ENCODE data around the gene FTH1. TPM values are rescaled to one million over a fixed set of nuclear protein-coding genes. Genes with fewer than 3 reads are reported as not detected.
A peak's percentile ranks its signal among the peaks of the same experiment; 100 is the strongest.
"Not testable (repeated sequence)": the region's sequence is repeated elsewhere in the genome, so short reads cannot be mapped to it uniquely, and the experiment has no call there.

The FTH1 gene
- total RNA-seq, 4 donors from 2014 or later = 2,288 to 6,007 (median 4,694) TPM

DNA sequence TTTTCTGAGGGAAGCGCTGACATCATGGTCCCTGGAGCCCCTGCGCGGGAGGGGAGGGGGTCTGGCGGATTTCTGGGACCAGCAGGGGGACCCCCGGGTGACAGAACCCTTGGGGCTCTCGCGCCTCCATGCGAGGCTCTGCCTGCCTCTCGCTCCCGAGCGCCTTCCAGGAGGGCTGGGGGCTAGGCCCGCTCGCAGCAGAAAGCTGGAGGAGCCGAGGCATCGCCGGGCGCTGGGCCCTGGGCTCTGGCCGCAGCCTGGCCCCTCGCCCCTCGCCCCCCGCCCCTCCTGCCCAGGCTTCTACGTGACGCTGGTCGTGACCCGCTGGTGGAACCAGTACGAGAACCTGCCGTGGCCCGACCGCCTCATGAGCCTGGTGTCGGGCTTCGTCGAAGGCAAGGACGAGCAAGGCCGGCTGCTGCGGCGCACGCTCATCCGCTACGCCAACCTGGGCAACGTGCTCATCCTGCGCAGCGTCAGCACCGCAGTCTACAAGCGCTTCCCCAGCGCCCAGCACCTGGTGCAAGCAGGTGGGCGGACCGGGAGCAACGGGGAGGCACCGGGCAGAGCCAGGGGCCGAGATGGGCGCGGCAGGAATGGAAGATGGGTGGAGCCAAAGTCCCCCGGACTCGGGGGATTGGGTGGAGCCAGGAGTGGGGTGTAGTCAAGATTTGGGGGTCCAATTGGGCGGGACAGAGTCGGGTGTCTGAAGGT lies 11.9 kb downstream of the FTH1 start:
- Histone ChIP-seq H3K36me3 (no peaks in the 10 kb centered on the region), H3K9me3 (no peaks in the 10 kb centered on the region), H3K4me3 (peak overlapping the region; percentile 18 to 46 (median 30)), H3K27me3 (peaks cover 16% of the 10 kb centered on the region), H3K27ac (peak overlapping the region; percentile 73 to 74 (median 74)), H3K4me1 (peaks cover 0 to 15% (median 12%) of the 10 kb centered on the region in 4 donors)
- in situ Hi-C loops (cut with MboI; ENCODE audit: low pct_ligation_motif_present in 1 of 4, low pct_unique_long_range_greater_than_20kb in 1 of 4, low sequenced_read_pairs in 3 of 4) = loop anchor here in 1 of 4 donors (10.0 kb wide), 1 partner anchor 161 kb away; the partner anchor contains the start of genes FEN1 and TMEM258
- TF ChIP-seq EP300 (IDR thresholded peaks at IDR 0.05; ENCODE audit: low read depth) = no peak
- TF ChIP-seq, protein P1, sequence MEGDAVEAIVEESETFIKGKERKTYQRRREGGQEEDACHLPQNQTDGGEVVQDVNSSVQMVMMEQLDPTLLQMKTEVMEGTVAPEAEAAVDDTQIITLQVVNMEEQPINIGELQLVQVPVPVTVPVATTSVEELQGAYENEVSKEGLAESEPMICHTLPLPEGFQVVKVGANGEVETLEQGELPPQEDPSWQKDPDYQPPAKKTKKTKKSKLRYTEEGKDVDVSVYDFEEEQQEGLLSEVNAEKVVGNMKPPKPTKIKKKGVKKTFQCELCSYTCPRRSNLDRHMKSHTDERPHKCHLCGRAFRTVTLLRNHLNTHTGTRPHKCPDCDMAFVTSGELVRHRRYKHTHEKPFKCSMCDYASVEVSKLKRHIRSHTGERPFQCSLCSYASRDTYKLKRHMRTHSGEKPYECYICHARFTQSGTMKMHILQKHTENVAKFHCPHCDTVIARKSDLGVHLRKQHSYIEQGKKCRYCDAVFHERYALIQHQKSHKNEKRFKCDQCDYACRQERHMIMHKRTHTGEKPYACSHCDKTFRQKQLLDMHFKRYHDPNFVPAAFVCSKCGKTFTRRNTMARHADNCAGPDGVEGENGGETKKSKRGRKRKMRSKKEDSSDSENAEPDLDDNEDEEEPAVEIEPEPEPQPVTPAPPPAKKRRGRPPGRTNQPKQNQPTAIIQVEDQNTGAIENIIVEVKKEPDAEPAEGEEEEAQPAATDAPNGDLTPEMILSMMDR (IDR thresholded peaks at IDR 0.05) = no peak
- no peak for TF ChIP-seq POLR2A (IDR thresholded peaks at IDR 0.05)
- no peak for TF ChIP-seq POLR2AphosphoS5 (IDR thresholded peaks at IDR 0.05)
- intact Hi-C loops (cut with DNase I; ENCODE audit: low total_unique reads) = loop anchor here (1.0 kb wide), 1 partner anchor 40 kb away; no protein-coding TSS in a partner anchor
- peak; percentile 46 for DNase-seq
- WGBS, 2 donors (ENCODE audit: low coverage in 1 of 2) = 14% methylated on average over 35 of the region's 56 CpGs; no CpG with 5 or more reads in 1 of the 2 donors

DNA sequence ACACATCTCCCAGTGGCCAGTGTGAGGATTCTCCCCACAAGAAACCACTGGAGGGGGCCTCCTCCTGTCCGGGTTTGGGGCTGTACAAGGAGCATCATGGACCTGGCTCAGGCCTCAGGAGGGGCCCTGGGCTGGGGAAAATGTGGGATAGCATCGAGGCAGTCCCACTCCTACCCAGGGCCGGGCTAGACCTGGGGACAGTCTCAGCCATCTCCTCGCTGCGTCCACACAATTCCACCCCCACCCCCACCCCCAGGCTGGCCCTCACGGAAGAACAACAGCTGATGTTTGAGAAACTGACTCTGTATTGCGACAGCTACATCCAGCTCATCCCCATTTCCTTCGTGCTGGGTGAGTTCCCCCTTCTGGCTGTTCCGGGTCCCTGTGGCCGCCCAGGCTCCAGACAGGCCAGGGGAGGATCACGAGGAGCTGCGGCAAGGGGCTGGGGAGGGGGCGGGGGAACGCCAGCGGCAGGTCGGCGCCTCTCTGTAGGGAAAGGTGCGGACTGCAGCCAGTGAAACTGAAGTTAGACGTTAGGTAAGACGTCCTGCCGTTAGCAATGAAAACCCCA lies 12.5 kb downstream of the FTH1 start:
- 13% methylated on average over 18 of the region's 21 CpGs; no CpG with 5 or more reads in 1 of the 2 donors for WGBS, 2 donors (ENCODE audit: low coverage in 1 of 2)
- in situ Hi-C loops (cut with MboI; ENCODE audit: low pct_ligation_motif_present in 1 of 4, low pct_unique_long_range_greater_than_20kb in 1 of 4, low sequenced_read_pairs in 3 of 4) = loop anchor here in 1 of 4 donors (10.0 kb wide), 1 partner anchor 160 kb away; the partner anchor contains the start of genes FEN1 and TMEM258
- H3K36me3 ChIP-seq = no peaks in the 10 kb centered on the region
- intact Hi-C loops (cut with DNase I; ENCODE audit: low total_unique reads) = no loop called here
- H3K27me3 ChIP-seq = peaks cover 16% of the 10 kb centered on the region
- no peaks in the 10 kb centered on the region for H3K9me3 ChIP-seq
- peak overlapping the region; percentile 73 to 74 (median 74) for H3K27ac ChIP-seq
- H3K4me1 ChIP-seq = peaks cover 1 to 18% (median 12%) of the 10 kb centered on the region in 4 donors
- H3K4me3 ChIP-seq = peak overlapping the region; percentile 18 to 46 (median 30)
- peak; percentile 49 for DNase-seq
- TF ChIP-seq POLR2AphosphoS5 (IDR thresholded peaks at IDR 0.05) = peak; percentile 15 to 65 (median 62)
- no peak for TF ChIP-seq POLR2A (IDR thresholded peaks at IDR 0.05)

- intact Hi-C loops (cut with DNase I; ENCODE audit: low total_unique reads) = no loop called here
Measured at GRCh38 chr11:61954106-61954850, 13.2 kb downstream of the FTH1 start.

DNA sequence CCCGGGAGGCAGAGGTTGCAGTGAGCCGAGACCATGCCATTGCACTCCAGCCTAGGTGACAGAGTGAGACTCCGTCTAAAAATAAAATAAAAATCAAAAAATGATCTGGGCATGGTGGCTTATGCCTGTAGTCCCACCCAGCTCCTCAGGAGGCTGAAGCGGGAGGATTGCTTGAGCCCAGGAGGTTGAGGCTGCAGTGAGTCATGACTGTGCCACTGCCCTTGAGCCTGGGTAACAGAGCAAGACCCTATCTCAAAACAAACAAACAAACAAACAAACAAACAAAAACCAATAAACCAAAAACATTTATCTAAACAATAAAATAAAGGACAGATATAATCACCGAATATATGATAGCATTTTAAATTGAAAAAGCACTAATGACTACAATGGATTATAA lies 13.8 kb downstream of the FTH1 start:
- intact Hi-C loops (cut with DNase I; ENCODE audit: low total_unique reads) = not testable (repeated sequence)

More at GRCh38 chr11:61954106-61954850, 13.2 kb downstream of the FTH1 start:
- Histone ChIP-seq H3K36me3 (no peaks in the 10 kb centered on the region), H3K9me3 (no peaks in the 10 kb centered on the region), H3K27ac (peak overlapping the region; percentile 73 to 74 (median 74)), H3K27me3 (peaks cover 16% of the 10 kb centered on the region), H3K4me3 (no peak overlapping the region), H3K4me1 (peaks cover 5 to 22% (median 13%) of the 10 kb centered on the region in 4 donors)
- TF ChIP-seq POLR2AphosphoS5 (IDR thresholded peaks at IDR 0.05) = no peak
- TF ChIP-seq, protein P1 (IDR thresholded peaks at IDR 0.05) = no peak
- TF ChIP-seq EP300 (IDR thresholded peaks at IDR 0.05; ENCODE audit: low read depth) = no peak
- TF ChIP-seq POLR2A (IDR thresholded peaks at IDR 0.05) = no peak
- WGBS, 2 donors (ENCODE audit: low coverage in 1 of 2) = 96 to 100% methylated on average over 2 to 8 of the region's 9 CpGs
- in situ Hi-C loops (cut with MboI; ENCODE audit: low pct_ligation_motif_present in 1 of 4, low pct_unique_long_range_greater_than_20kb in 1 of 4, low sequenced_read_pairs in 3 of 4) = loop anchor here in 1 of 4 donors (10.0 kb wide), 1 partner anchor 159 kb away; the partner anchor contains the start of genes FEN1 and TMEM258
- no peak for DNase-seq

More for the DNA sequence above, 13.8 kb downstream of the FTH1 start:
- not testable (repeated sequence) for DNase-seq, H3K9me3 ChIP-seq, H3K36me3 ChIP-seq, H3K4me3 ChIP-seq, H3K27ac ChIP-seq
- Histone ChIP-seq H3K4me1 (peaks cover 5 to 22% (median 16%) of the 10 kb centered on the region in 4 donors), H3K27me3 (peaks cover 16% of the 10 kb centered on the region)
- in situ Hi-C loops (cut with MboI; ENCODE audit: low pct_ligation_motif_present in 1 of 4, low pct_unique_long_range_greater_than_20kb in 1 of 4, low sequenced_read_pairs in 3 of 4) = loop anchor here in 1 of 4 donors (10.0 kb wide), 1 partner anchor 159 kb away; the partner anchor contains the start of genes FEN1 and TMEM258
- WGBS, 2 donors (ENCODE audit: low coverage in 1 of 2) = 92 to 96% methylated on average over 4 to 5 of the region's 5 CpGs

All from transverse colon (tissue), 4 donors.